Thoracic aorta (tissue), 2 donors: Measurements from ENCODE around the gene ABCA6. TPM values are rescaled to one million over a fixed set of nuclear protein-coding genes. Genes with fewer than 3 reads are reported as not detected.
"Not testable (repeated sequence)": the region's sequence is repeated elsewhere in the genome, so short reads cannot be mapped to it uniquely, and the experiment has no call there.

Experiments
- ATAC-seq: fragments of 150-250 bp; one replicate; pipeline ENCODE4 v1.8.0; 2017; ENCODE audit warnings: low read depth; ENCODE audit not compliant: insufficient number of reproducible peaks, low FRiP score
- DNase-seq: peaks from one replicate; pipeline ENCODE4 v3.0.0-alpha.2; 2020; ENCODE audit warnings: low spot score
- H3K27ac ChIP-seq, 2 donors: fragments of 200-600 bp; sonication (generic); 1 replicate in 1 of 2; 2 replicates in 1 of 2; pipeline ENCODE4 v1.5.1; 2016; ENCODE audit warnings: mild to moderate bottlenecking in 2 of 2, moderate library complexity in 2 of 2
- H3K27me3 ChIP-seq: fragments of 200-600 bp; sonication (generic); replicated peaks from 2 replicates; pipeline ENCODE4 v1.6.0; 2016; ENCODE audit warnings: mild to moderate bottlenecking; ENCODE audit not compliant: insufficient read depth
- H3K36me3 ChIP-seq: fragments of 200-600 bp; sonication (generic); one replicate; pipeline ENCODE4 v1.5.1; 2016
- H3K4me1 ChIP-seq, 2 donors: fragments of 200-600 bp; sonication (generic); 1 replicate in 1 of 2; 2 replicates in 1 of 2; pipeline versions ENCODE4 v1.5.1 to v1.6.0; 2016; ENCODE audit warnings: low read depth in 2 of 2, mild to moderate bottlenecking in 1 of 2; ENCODE audit not compliant: control insufficient read depth in 1 of 2
- H3K4me3 ChIP-seq: fragments of 200-600 bp; sonication (generic); 2 replicates; pipeline ENCODE4 v1.5.1; 2016; ENCODE audit warnings: mild to moderate bottlenecking
- H3K9me3 ChIP-seq: fragments of 200-600 bp; sonication (generic); 2 replicates; pipeline ENCODE4 v1.5.1; 2016
- total RNA-seq, 2 donors: library from RNA; depleted of rRNA; stranded (reverse); fragments of >200 nt; gene quantifications; one replicate each; pipeline versions ENCODE4 v1.1.0 to v1.2.3, GENCODE V29; 2016
- TF ChIP-seq, protein P1 (sequence below): fragments of 200-600 bp; sonication (generic); IDR thresholded peaks from one replicate; pipeline ENCODE4 v1.5.1; 2019; ENCODE audit warnings: antibody characterized with exemption

ABCA6 gene
- total RNA-seq, 2 donors from 2014 or later, result 38.5 to 43.3 TPM

DNA sequence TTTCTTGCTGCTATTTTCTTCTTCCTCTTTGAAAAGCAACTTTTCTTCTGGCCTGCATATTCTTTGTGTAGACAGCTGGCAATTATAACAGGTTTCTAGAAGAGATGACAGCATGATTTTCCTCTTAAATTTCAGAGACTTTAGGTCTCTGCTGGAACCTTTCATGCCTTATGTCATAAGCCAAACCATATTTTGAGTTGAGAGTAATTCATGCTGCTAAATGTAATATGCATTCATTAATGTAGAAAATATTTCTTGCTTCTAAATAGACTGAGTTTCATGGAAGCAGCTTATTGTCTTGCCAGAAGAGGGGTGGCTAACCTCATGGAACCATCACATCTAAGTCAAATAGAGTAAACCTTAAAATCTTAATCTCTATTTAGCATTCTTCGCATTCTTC is 55.1 kb downstream of the ABCA6 start:
- no peak for ATAC-seq
- H3K36me3 ChIP-seq, result no peaks in the 10 kb centered on the region
- TF ChIP-seq, protein P1, sequence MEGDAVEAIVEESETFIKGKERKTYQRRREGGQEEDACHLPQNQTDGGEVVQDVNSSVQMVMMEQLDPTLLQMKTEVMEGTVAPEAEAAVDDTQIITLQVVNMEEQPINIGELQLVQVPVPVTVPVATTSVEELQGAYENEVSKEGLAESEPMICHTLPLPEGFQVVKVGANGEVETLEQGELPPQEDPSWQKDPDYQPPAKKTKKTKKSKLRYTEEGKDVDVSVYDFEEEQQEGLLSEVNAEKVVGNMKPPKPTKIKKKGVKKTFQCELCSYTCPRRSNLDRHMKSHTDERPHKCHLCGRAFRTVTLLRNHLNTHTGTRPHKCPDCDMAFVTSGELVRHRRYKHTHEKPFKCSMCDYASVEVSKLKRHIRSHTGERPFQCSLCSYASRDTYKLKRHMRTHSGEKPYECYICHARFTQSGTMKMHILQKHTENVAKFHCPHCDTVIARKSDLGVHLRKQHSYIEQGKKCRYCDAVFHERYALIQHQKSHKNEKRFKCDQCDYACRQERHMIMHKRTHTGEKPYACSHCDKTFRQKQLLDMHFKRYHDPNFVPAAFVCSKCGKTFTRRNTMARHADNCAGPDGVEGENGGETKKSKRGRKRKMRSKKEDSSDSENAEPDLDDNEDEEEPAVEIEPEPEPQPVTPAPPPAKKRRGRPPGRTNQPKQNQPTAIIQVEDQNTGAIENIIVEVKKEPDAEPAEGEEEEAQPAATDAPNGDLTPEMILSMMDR, result no peak

DNA sequence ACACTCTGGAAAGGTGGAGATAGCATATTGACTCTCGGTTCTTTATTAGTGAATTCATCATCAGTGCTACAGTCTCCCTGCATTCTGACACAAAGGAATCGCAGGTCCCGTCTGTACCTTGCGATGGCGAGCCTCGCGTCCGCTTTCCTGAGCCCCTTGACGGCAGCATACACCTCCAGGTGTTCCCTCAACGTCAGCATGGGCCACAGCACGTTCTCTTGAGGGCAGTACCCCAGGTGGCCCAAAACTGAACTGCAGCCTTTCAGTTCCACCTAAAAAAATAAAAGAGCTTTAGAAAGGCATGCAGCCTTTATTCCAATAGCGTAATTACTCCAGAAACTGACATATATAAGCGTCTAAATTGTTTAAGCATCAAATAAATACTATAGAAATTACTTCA is 56.8 kb downstream of the ABCA6 start:
- TF ChIP-seq, protein P1, result peak; percentile 16
- H3K36me3 ChIP-seq, result no peaks in the 10 kb centered on the region

More for the DNA sequence above, 55.1 kb downstream of the ABCA6 start:
- Histone ChIP-seq H3K9me3 (no peaks in the 10 kb centered on the region), H3K27ac (no peak overlapping the region), H3K27me3 (no peaks in the 10 kb centered on the region), H3K4me1 (no peaks in the 10 kb centered on the region), H3K4me3 (no peak overlapping the region)
- DNase-seq, result no peak

DNA sequence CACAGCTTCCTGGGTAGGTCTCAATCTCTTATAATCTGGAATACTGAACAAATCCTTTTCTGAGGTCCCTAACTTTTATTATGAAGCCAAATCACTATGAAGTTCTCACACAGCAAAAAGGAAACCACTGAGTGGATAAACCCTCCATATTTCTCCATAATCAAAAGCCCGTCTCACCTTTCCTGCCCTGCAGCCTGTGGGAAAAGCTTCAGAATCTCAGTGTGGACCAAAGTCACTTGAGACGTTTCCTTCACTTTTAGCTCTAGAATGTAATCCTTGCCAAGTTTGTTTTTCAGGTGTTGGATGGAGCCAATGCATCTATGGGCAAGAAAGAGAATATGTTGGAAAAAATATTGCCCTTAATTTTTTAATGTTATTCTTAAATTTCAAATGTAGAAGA is 59.0 kb downstream of the ABCA6 start:
- Histone ChIP-seq H3K27me3 (no peaks in the 10 kb centered on the region), H3K27ac (no peak overlapping the region), H3K9me3 (no peaks in the 10 kb centered on the region), H3K4me3 (no peak overlapping the region), H3K4me1 (no peaks in the 10 kb centered on the region), H3K36me3 (no peaks in the 10 kb centered on the region)
- ATAC-seq, result no peak
- no peak for DNase-seq
- TF ChIP-seq, protein P1, result no peak

More for the DNA sequence above, 56.8 kb downstream of the ABCA6 start:
- no peak for DNase-seq
- no peak overlapping the region for H3K27ac ChIP-seq
- no peak overlapping the region for H3K4me3 ChIP-seq
- H3K27me3 ChIP-seq, result no peaks in the 10 kb centered on the region
- H3K4me1 ChIP-seq, result no peaks in the 10 kb centered on the region
- H3K9me3 ChIP-seq, result no peaks in the 10 kb centered on the region
- ATAC-seq, result no peak

DNA sequence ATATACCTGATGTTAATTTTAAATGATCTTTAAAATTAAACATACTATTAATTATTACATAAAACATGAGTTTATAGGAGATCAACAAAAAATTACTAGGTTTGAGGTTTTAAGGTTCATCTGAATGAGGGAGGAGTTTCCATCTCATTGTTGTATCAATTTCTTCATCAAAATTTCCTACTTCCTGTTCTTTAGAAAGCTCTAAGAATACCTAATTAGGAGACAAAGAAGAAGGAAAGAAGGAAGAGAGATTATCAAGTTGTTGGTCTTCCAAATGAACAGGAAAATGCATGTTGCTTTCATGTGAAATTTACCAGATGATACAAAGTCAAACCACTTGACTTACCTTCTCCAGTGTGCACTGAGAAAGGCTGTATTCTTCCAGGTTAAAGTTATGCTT is 62.8 kb downstream of the ABCA6 start:
- H3K27me3 ChIP-seq, result no peaks in the 10 kb centered on the region
- H3K9me3 ChIP-seq, result no peaks in the 10 kb centered on the region
- TF ChIP-seq, protein P1, result no peak
- ATAC-seq, result no peak
- no peaks in the 10 kb centered on the region for H3K36me3 ChIP-seq
- H3K27ac ChIP-seq, result no peak overlapping the region
- H3K4me3 ChIP-seq, result no peak overlapping the region
- DNase-seq, result no peak
- H3K4me1 ChIP-seq, result no peaks in the 10 kb centered on the region

DNA sequence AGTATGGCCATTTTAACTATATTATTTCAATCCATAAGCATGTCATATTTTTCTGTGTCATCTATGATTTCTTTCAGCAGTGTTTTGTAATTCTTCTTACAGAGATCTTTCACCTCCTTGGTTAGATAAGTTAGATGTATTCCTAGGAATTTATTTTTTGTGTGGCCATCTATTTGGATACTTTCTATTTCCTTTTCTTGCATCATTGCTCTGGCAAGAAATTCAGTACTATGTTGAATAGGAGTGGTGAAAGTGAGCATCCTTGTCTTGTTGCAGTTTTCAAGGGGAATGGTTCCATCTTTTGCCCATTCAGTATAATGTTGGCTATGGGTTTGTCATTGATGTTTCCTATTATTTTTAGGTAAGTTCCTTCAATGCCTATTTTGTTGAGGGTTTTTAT is 65.9 kb downstream of the ABCA6 start:
- Histone ChIP-seq H3K27me3 (no peaks in the 10 kb centered on the region), H3K4me3 (no peak overlapping the region), H3K9me3 (no peaks in the 10 kb centered on the region), H3K4me1 (no peaks in the 10 kb centered on the region), H3K27ac (no peak overlapping the region), H3K36me3 (no peaks in the 10 kb centered on the region)
- ATAC-seq, result no peak
- TF ChIP-seq, protein P1, result no peak
- DNase-seq, result no peak

DNA sequence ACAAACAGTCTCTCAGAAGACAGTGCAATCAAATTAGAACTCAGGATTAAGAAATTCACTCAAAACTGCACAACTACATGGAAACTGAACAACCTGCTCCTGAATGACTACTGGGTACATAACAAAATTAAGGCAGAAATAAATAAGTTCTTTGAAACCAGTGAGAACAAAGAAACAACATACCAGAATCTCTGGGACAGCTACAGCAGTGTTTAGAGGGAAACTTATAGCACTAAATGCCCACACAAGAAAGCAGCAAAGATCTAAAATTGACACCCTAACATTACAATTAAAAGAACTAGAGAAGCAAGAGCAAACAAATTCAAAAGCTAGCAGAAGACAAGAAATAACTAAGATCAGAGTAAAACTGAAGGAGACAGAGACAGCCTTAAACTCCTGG is 68.3 kb downstream of the ABCA6 start:
- H3K27ac ChIP-seq, H3K36me3 ChIP-seq, H3K9me3 ChIP-seq, H3K27me3 ChIP-seq, H3K4me1 ChIP-seq, DNase-seq, H3K4me3 ChIP-seq, ATAC-seq: not testable (repeated sequence)

DNA sequence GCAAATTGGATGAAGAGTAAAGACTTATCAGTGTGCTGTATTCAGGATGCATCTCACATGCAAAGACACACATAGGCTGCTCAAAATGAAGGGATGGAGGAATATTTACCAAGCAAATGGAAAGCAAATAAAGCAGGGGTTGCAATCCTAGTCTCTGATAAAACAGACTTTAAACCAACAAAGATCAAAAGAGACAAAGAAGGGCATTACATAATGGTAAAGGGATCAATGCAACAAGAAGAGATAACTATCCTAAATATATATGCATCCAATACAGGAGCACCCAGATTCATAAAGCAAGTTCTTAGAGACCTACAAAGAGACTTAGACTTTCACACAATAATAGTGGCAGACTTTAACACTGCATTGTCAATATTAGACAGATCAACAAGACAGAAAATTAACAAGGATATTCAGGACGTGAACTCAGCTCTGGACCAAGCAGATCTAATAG is 68.9 kb downstream of the ABCA6 start:
- H3K9me3 ChIP-seq, H3K27me3 ChIP-seq, H3K36me3 ChIP-seq, DNase-seq, H3K4me3 ChIP-seq, ATAC-seq, H3K27ac ChIP-seq, H3K4me1 ChIP-seq: not testable (repeated sequence)

DNA sequence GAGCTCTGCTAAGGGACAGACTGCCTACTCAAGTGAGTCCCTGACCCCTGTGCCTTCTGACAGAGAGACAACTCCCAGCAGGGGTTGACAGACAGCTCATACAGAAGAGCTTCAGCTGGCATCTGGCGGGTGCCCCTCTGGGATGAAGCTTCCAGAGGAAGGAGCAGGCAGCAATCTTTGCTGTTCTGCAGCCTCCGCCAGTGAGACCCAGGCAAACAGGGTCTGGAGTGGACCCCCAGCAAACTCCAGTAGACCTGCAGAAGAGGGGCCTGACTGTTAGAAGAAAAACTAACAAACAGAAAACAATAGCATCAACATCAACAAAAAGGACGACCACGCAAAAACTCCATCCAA is 70.5 kb downstream of the ABCA6 start:
- H3K27me3 ChIP-seq, H3K4me1 ChIP-seq, H3K4me3 ChIP-seq, ATAC-seq, DNase-seq, H3K36me3 ChIP-seq, H3K9me3 ChIP-seq, H3K27ac ChIP-seq: not testable (repeated sequence)
